Muscle of leg (tissue), 11 donors: ENCODE measurements around the gene SH2D3A. TPM values are rescaled to one million over a fixed set of nuclear protein-coding genes. Genes with fewer than 3 reads are reported as not detected.

ENCODE experiments used
- DNase-seq: peaks from one replicate; pipeline ENCODE4 v3.0.0; 2013
- H3K27ac ChIP-seq: one replicate; pipeline ENCODE4 v1.5.1; 2013; ENCODE audit warnings: mild to moderate bottlenecking, low read length, control low read depth
- H3K27me3 ChIP-seq: one replicate; pipeline ENCODE4 v1.6.1; 2013; ENCODE audit warnings: low read length; ENCODE audit not compliant: control insufficient read depth, insufficient read depth
- H3K36me3 ChIP-seq: one replicate; pipeline ENCODE4 v1.6.1; 2013; ENCODE audit warnings: low read length; ENCODE audit not compliant: control insufficient read depth, insufficient read depth
- H3K4me1 ChIP-seq: one replicate; pipeline ENCODE4 v1.6.1; 2013; ENCODE audit warnings: low read length; ENCODE audit not compliant: control insufficient read depth, insufficient read depth
- H3K4me3 ChIP-seq: one replicate; pipeline ENCODE4 v1.5.1; 2013; ENCODE audit warnings: low read length, control low read depth
- H3K9me3 ChIP-seq: replicated peaks from 2 replicates; pipeline ENCODE4 v1.6.1; 2013; ENCODE audit warnings: low read depth, low read length; ENCODE audit not compliant: control insufficient read depth
- WGBS: methylation state at CpG from one replicate; pipeline ENCODE4 v1.1.5; 2013; ENCODE audit warnings: missing lambda C conversion rate; ENCODE audit not compliant: insufficient coverage; 5-methylcytosine and 5-hydroxymethylcytosine counted together
- polyA plus RNA-seq, 8 donors: library from polyadenylated mRNA; unstranded; fragments of 120-200 nt; gene quantifications; one replicate each; pipeline versions ENCODE4 v1.2.1 to v1.2.3, GENCODE V29; 2013; ENCODE audit warnings: inconsistent platforms in 1 of 8, low replicate concordance in 1 of 8; ENCODE audit not compliant: insufficient read length in 8 of 8, insufficient read depth in 1 of 8
- total RNA-seq: library from RNA; stranded (reverse); fragments of 120-200 nt; gene quantifications from one replicate; pipeline ENCODE4 v1.2.4, GENCODE V29; 2013

SH2D3A gene
- total and polyA plus RNA-seq, 9 donors = 0.13 to 2.9 (median 0.96) TPM

- H3K9me3 ChIP-seq = no peaks in the 10 kb centered on the region
- no peak overlapping the region for H3K4me3 ChIP-seq
- peaks cover 8% of the 10 kb centered on the region for H3K4me1 ChIP-seq
- DNase-seq = no peak
- peaks cover 28% of the 10 kb centered on the region for H3K36me3 ChIP-seq
- no peaks in the 10 kb centered on the region for H3K27me3 ChIP-seq
- no peak overlapping the region for H3K27ac ChIP-seq
- 86% methylated on average over 24 of the region's 30 CpGs for WGBS
These were observed 36.1 kb downstream of the SH2D3A start for GRCh38 chr19:6730941-6731670.

GRCh38 chr19:6730153-6730804 is 37.0 kb downstream of the SH2D3A start:
- no peak for DNase-seq

GRCh38 chr19:6729573-6730152 is 37.6 kb downstream of the SH2D3A start:
- Histone ChIP-seq H3K27me3 (no peaks in the 10 kb centered on the region), H3K4me1 (peaks cover 2% of the 10 kb centered on the region), H3K36me3 (peaks cover 28% of the 10 kb centered on the region), H3K4me3 (no peak overlapping the region), H3K9me3 (no peaks in the 10 kb centered on the region), H3K27ac (no peak overlapping the region)
- 81% methylated on average over 10 of the region's 23 CpGs for WGBS
- DNase-seq = no peak

More at GRCh38 chr19:6730153-6730804, 37.0 kb downstream of the SH2D3A start:
- no peak overlapping the region for H3K27ac ChIP-seq
- no peaks in the 10 kb centered on the region for H3K9me3 ChIP-seq
- peaks cover 28% of the 10 kb centered on the region for H3K36me3 ChIP-seq
- H3K4me3 ChIP-seq = no peak overlapping the region
- peaks cover 2% of the 10 kb centered on the region for H3K4me1 ChIP-seq
- H3K27me3 ChIP-seq = no peaks in the 10 kb centered on the region
- 34% methylated on average over 14 of the region's 27 CpGs for WGBS

- Histone ChIP-seq H3K27me3 (no peaks in the 10 kb centered on the region), H3K27ac (no peak overlapping the region), H3K4me3 (no peak overlapping the region), H3K36me3 (peaks cover 23% of the 10 kb centered on the region), H3K4me1 (peaks cover under 1% of the 10 kb centered on the region), H3K9me3 (no peaks in the 10 kb centered on the region)
- WGBS = 50% methylated on average over 8 of the region's 8 CpGs
- DNase-seq = peak; percentile 62
These were observed 38.9 kb downstream of the SH2D3A start for GRCh38 chr19:6728346-6728745.

- H3K9me3 ChIP-seq = no peaks in the 10 kb centered on the region
- no peak overlapping the region for H3K27ac ChIP-seq
- no peak overlapping the region for H3K4me3 ChIP-seq
- no peaks in the 10 kb centered on the region for H3K36me3 ChIP-seq
- DNase-seq = no peak
- H3K27me3 ChIP-seq = no peaks in the 10 kb centered on the region
- peaks cover 7% of the 10 kb centered on the region for H3K4me1 ChIP-seq
- 90% methylated on average over 11 of the region's 16 CpGs for WGBS
These were observed 41.6 kb downstream of the SH2D3A start for GRCh38 chr19:6725513-6726231.

- H3K9me3 ChIP-seq = no peaks in the 10 kb centered on the region
- H3K4me1 ChIP-seq = peaks cover 10% of the 10 kb centered on the region
- no peak overlapping the region for H3K27ac ChIP-seq
- H3K4me3 ChIP-seq = no peak overlapping the region
- no peak for DNase-seq
- H3K36me3 ChIP-seq = no peaks in the 10 kb centered on the region
- no peaks in the 10 kb centered on the region for H3K27me3 ChIP-seq
- 59% methylated on average over 14 of the region's 15 CpGs for WGBS
These were observed 42.4 kb downstream of the SH2D3A start for GRCh38 chr19:6724631-6725492.

GRCh38 chr19:6723738-6724137 is 43.5 kb downstream of the SH2D3A start:
- WGBS = 92% methylated on average over 2 of the region's 5 CpGs
- H3K27ac ChIP-seq = no peak overlapping the region
- no peaks in the 10 kb centered on the region for H3K9me3 ChIP-seq
- no peaks in the 10 kb centered on the region for H3K36me3 ChIP-seq
- no peak for DNase-seq
- H3K4me3 ChIP-seq = no peak overlapping the region
- H3K27me3 ChIP-seq = no peaks in the 10 kb centered on the region
- H3K4me1 ChIP-seq = peaks cover 10% of the 10 kb centered on the region

GRCh38 chr19:6723108-6723618 is 44.1 kb downstream of the SH2D3A start:
- no peaks in the 10 kb centered on the region for H3K9me3 ChIP-seq
- DNase-seq = peak; percentile 57
- H3K27ac ChIP-seq = no peak overlapping the region
- 16% methylated on average over 11 of the region's 13 CpGs for WGBS
- H3K36me3 ChIP-seq = no peaks in the 10 kb centered on the region
- no peak overlapping the region for H3K4me3 ChIP-seq
- H3K27me3 ChIP-seq = no peaks in the 10 kb centered on the region
- H3K4me1 ChIP-seq = peaks cover 10% of the 10 kb centered on the region

- Histone ChIP-seq H3K9me3 (no peaks in the 10 kb centered on the region), H3K36me3 (no peaks in the 10 kb centered on the region), H3K27ac (no peak overlapping the region), H3K4me1 (peaks cover 10% of the 10 kb centered on the region), H3K4me3 (no peak overlapping the region), H3K27me3 (no peaks in the 10 kb centered on the region)
- DNase-seq = no peak
- 78% methylated on average over 2 of the region's 5 CpGs for WGBS
These were observed 45.5 kb downstream of the SH2D3A start for GRCh38 chr19:6721773-6722172.
